ENCODE measurements around the gene DCUN1D5. TPM values are rescaled to one million over a fixed set of nuclear protein-coding genes. Genes with fewer than 3 reads are reported as not detected.

Gene DCUN1D5
- total and polyA plus RNA-seq, 2 of the 8 experiments (the other 6 are each of a cell fraction or from before 2014, with no cell fraction given), result 76.1 to 95.4 TPM

- TF ChIP-seq ZNF274 (IDR thresholded peaks at IDR 0.05; ENCODE audit: borderline replicate concordance, extremely low read depth, low read length) (no peak), TAF1 (IDR thresholded peaks at IDR 0.05; ENCODE audit: low read depth, low read length) (no peak), CHD2 (IDR thresholded peaks at IDR 0.05; ENCODE audit: low read length) (no peak), RBBP5 (IDR thresholded peaks at IDR 0.05; ENCODE audit: borderline replicate concordance, low read depth, low read length) (peak; percentile 96), NRF1 (IDR thresholded peaks at IDR 0.05; ENCODE audit: low read depth, low read length) (no peak), GTF2F1 (IDR thresholded peaks at IDR 0.05; ENCODE audit: borderline replicate concordance, low read depth, low read length) (no peak), BACH1 (IDR thresholded peaks at IDR 0.05; ENCODE audit: low read length) (no peak), CEBPB (IDR thresholded peaks at IDR 0.05; ENCODE audit: low read depth, low read length) (peak; percentile 73), SP4 (IDR thresholded peaks at IDR 0.05; ENCODE audit: low read length) (no peak), POLR2A (IDR thresholded peaks at IDR 0.05; ENCODE audit: control extremely low read depth in 1 of 2, low read depth in 2 of 2, low read length in 2 of 2) (peak in 1 of 2 experiments; percentile 52; a peak in 2 of 3 replicates), HDAC2 (IDR thresholded peaks at IDR 0.05; ENCODE audit: borderline replicate concordance in 1 of 2, low read depth in 2 of 2, low read length in 2 of 2) (peak; percentile 13 to 89; a peak in 1 of 4 replicates), RFX5 (IDR thresholded peaks at IDR 0.05; ENCODE audit: borderline replicate concordance, low read depth, low read length) (no peak), MAX (IDR thresholded peaks at IDR 0.05) (peak; percentile 63; the same call in 1 of the 2 replicates), TBP (IDR thresholded peaks at IDR 0.05; ENCODE audit: low read depth, low read length) (0 out of 2 replicates have a peak, but pooled peaks have one; percentile 14), CBX8 (IDR thresholded peaks at IDR 0.05; ENCODE audit: borderline replicate concordance, low read depth, low read length) (no peak), SP1 (IDR thresholded peaks at IDR 0.05; ENCODE audit: low read depth, low read length) (no peak; the same call in 1 of the 2 replicates), CTCF (IDR thresholded peaks at IDR 0.05; ENCODE audit: control extremely low read depth in 1 of 3, insufficient read depth in 1 of 3, low read depth in 1 of 3, low read length in 3 of 3) (peak; percentile 30 to 42 (median 35); a peak in 3 of 4 replicates), POLR2AphosphoS5 (IDR thresholded peaks at IDR 0.05; ENCODE audit: low read depth, low read length) (no peak)
- TF ChIP-seq, protein P1, sequence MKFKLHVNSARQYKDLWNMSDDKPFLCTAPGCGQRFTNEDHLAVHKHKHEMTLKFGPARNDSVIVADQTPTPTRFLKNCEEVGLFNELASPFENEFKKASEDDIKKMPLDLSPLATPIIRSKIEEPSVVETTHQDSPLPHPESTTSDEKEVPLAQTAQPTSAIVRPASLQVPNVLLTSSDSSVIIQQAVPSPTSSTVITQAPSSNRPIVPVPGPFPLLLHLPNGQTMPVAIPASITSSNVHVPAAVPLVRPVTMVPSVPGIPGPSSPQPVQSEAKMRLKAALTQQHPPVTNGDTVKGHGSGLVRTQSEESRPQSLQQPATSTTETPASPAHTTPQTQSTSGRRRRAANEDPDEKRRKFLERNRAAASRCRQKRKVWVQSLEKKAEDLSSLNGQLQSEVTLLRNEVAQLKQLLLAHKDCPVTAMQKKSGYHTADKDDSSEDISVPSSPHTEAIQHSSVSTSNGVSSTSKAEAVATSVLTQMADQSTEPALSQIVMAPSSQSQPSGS (IDR thresholded peaks at IDR 0.05; ENCODE audit: low read length), result no peak
Observed at GRCh38 chr11:103108933-103109817, 17.2 kb upstream of the DCUN1D5 start, which contains the start of gene DYNC2H1 (continued).
